SU-DHL-6 (cell line): ENCODE results near the gene AGPAT3.

ENCODE experiments used
- H2AFZ ChIP-seq: fragments of 200-600 bp; sonication (generic); 2 replicates; pipeline ENCODE4 v1.6.1; 2014; ENCODE audit warnings: low read depth, mild to moderate bottlenecking, moderate library complexity, mixed read lengths, antibody characterized with exemption, low read length; ENCODE audit not compliant: severe bottlenecking
- H3F3A ChIP-seq: fragments of 200-600 bp; shearing (Covaris generic); 2 replicates; pipeline ENCODE4 v1.6.0; 2016; ENCODE audit warnings: antibody characterized with exemption, mild to moderate bottlenecking; ENCODE audit not compliant: insufficient read depth
- H3K27ac ChIP-seq: fragments of 200-600 bp; sonication (generic); 2 replicates; pipeline ENCODE4 v1.5.1; 2016; ENCODE audit warnings: low read depth, mild to moderate bottlenecking, low read length, moderate library complexity, mixed read lengths
- H3K27me3 ChIP-seq: fragments of 200-600 bp; sonication (generic), shearing (Covaris generic); 2 replicates; pipeline ENCODE4 v1.6.0; 2014; ENCODE audit warnings: mild to moderate bottlenecking, low read length
- H3K36me3 ChIP-seq: fragments of 200-600 bp; sonication (generic); 2 replicates; pipeline ENCODE4 v1.6.1; 2014; ENCODE audit warnings: mild to moderate bottlenecking, low read length, mixed read lengths
- H3K4me2 ChIP-seq: fragments of 300-600, 200-600 bp; shearing (Covaris generic), sonication (generic); 2 replicates; pipeline ENCODE4 v1.6.0; 2014; ENCODE audit warnings: low read length, low read depth, mild to moderate bottlenecking; ENCODE audit not compliant: poor library complexity, severe bottlenecking
- H3K4me3 ChIP-seq: fragments of 200-600 bp; sonication (generic); 2 replicates; pipeline ENCODE4 v1.5.1; 2014; ENCODE audit warnings: antibody characterized with exemption, low read length, mild to moderate bottlenecking, mixed read lengths; ENCODE audit not compliant: insufficient read depth, poor library complexity, severe bottlenecking
- H3K79me2 ChIP-seq: fragments of 200-600 bp; sonication (generic); 2 replicates; pipeline ENCODE4 v1.6.1; 2014; ENCODE audit warnings: mild to moderate bottlenecking, low read length, moderate library complexity; ENCODE audit not compliant: insufficient read depth
- H3K9ac ChIP-seq: fragments of 200-600 bp; sonication (generic); 2 replicates; pipeline ENCODE4 v1.7.0; 2014; ENCODE audit warnings: mild to moderate bottlenecking, low read length
- H3K9me2 ChIP-seq: fragments of 200-600 bp; sonication (generic); replicated peaks from 2 replicates; pipeline ENCODE4 v1.6.1; 2014; ENCODE audit warnings: low read length; ENCODE audit not compliant: insufficient read depth
- H3K9me3 ChIP-seq: fragments of 200-600 bp; sonication (generic); 2 replicates; pipeline ENCODE4 v1.6.1; 2014; ENCODE audit warnings: low read length, mixed read lengths; ENCODE audit not compliant: insufficient read depth
- H4K20me1 ChIP-seq: fragments of 200-600 bp; sonication (generic); 2 replicates; pipeline ENCODE4 v1.6.1; 2014; ENCODE audit warnings: low read depth, mild to moderate bottlenecking, antibody characterized with exemption, low read length, moderate library complexity, mixed read lengths
- CTCF ChIP-seq: fragments of 200-600 bp; sonication (generic); IDR thresholded peaks from one replicate; pipeline ENCODE4 v1.5.1; 2017; ENCODE audit warnings: antibody characterized with exemption, mild to moderate bottlenecking, low read length, moderate library complexity; ENCODE audit not compliant: insufficient read depth, poor library complexity, severe bottlenecking
- EZH2phosphoT487 ChIP-seq: fragments of 200-600 bp; sonication (generic), shearing (Covaris generic); conservative IDR thresholded peaks from 2 replicates; pipeline ENCODE4 v1.6.1; 2018; ENCODE audit warnings: mild to moderate bottlenecking, antibody characterized with exemption, low read length, moderate library complexity, mixed read lengths

The AGPAT3 gene

GRCh38 chr21:43902441-43902840, 37.4 kb downstream of the AGPAT3 start:
- Histone ChIP-seq H3K4me2 (no peak overlapping the region), H3F3A (no peaks in the 10 kb centered on the region), H3K9me3 (no peaks in the 10 kb centered on the region), H3K27me3 (no peaks in the 10 kb centered on the region; the same call in 1 of the 2 replicates), H3K36me3 (no peaks in the 10 kb centered on the region), H3K9ac (no peak overlapping the region), H2AFZ (no peak overlapping the region), H3K9me2 (no peaks in the 10 kb centered on the region), H4K20me1 (no peaks in the 10 kb centered on the region), H3K79me2 (no peaks in the 10 kb centered on the region), H3K4me3 (no peak overlapping the region), H3K27ac (no peak overlapping the region)
- no peak for TF ChIP-seq EZH2phosphoT487
- no peak for TF ChIP-seq CTCF

- no peaks in the 10 kb centered on the region for H3K9me2 ChIP-seq
- H3K4me3 ChIP-seq = no peak overlapping the region
- H3F3A ChIP-seq = no peaks in the 10 kb centered on the region
- no peaks in the 10 kb centered on the region; the same call in 1 of the 2 replicates for H3K27me3 ChIP-seq
- no peaks in the 10 kb centered on the region for H4K20me1 ChIP-seq
- no peaks in the 10 kb centered on the region for H3K9me3 ChIP-seq
- H3K27ac ChIP-seq = no peak overlapping the region
- no peak overlapping the region for H2AFZ ChIP-seq
- no peaks in the 10 kb centered on the region for H3K79me2 ChIP-seq
- H3K4me2 ChIP-seq = no peak overlapping the region
- no peak overlapping the region for H3K9ac ChIP-seq
- no peak for TF ChIP-seq EZH2phosphoT487
- no peak for TF ChIP-seq CTCF
- H3K36me3 ChIP-seq = no peaks in the 10 kb centered on the region
Measured at GRCh38 chr21:43903451-43904091, 38.5 kb downstream of the AGPAT3 start.

- no peaks in the 10 kb centered on the region; the same call in 1 of the 2 replicates for H3K27me3 ChIP-seq
- H2AFZ ChIP-seq = no peak overlapping the region
- no peak overlapping the region for H3K4me3 ChIP-seq
- no peaks in the 10 kb centered on the region for H3K9me2 ChIP-seq
- H3K9ac ChIP-seq = no peak overlapping the region
- H3K9me3 ChIP-seq = no peaks in the 10 kb centered on the region
- no peak for TF ChIP-seq EZH2phosphoT487
- TF ChIP-seq CTCF = no peak
- no peak overlapping the region for H3K4me2 ChIP-seq
- H3K27ac ChIP-seq = no peak overlapping the region
- H3K79me2 ChIP-seq = no peaks in the 10 kb centered on the region
- H4K20me1 ChIP-seq = no peaks in the 10 kb centered on the region
- H3K36me3 ChIP-seq = no peaks in the 10 kb centered on the region
- H3F3A ChIP-seq = no peaks in the 10 kb centered on the region
Measured at GRCh38 chr21:43904331-43904781, 39.3 kb downstream of the AGPAT3 start.
